ENCODE data around the gene IFITM2.

- TF ChIP-seq ATF2 (tag by site-specific recombination; IDR thresholded peaks at IDR 0.05; ENCODE audit: low read depth) = no peak
- no peak for TF ChIP-seq CTCF (tag by site-specific recombination; IDR thresholded peaks at IDR 0.05)
- TF ChIP-seq ZNF24 (tag by site-specific recombination; IDR thresholded peaks at IDR 0.05) = no peak
- TF ChIP-seq SETDB1 (IDR thresholded peaks at IDR 0.05; ENCODE audit: insufficient read length, low read length) = no peak
- no peak for TF ChIP-seq GLI2 (tag by site-specific recombination; IDR thresholded peaks at IDR 0.05; ENCODE audit: borderline replicate concordance, low read depth)
- TF ChIP-seq ZNF274 (IDR thresholded peaks at IDR 0.05; ENCODE audit: low read length) = no peak
- TF ChIP-seq ZNF274 (tag by site-specific recombination; IDR thresholded peaks at IDR 0.05; ENCODE audit: borderline replicate concordance) = no peak
- no peak for TF ChIP-seq PBX3 (CRISPR knock-in tag; IDR thresholded peaks at IDR 0.05)
- TF ChIP-seq HOXC10 (CRISPR knock-in tag; IDR thresholded peaks at IDR 0.05) = no peak
- no peak for TF ChIP-seq ZNF660 (tag by site-specific recombination; IDR thresholded peaks at IDR 0.05)
- TF ChIP-seq ZFP3 (tag by site-specific recombination; IDR thresholded peaks at IDR 0.05; ENCODE audit: low read depth) = no peak
- TF ChIP-seq ZNF398 (tag by site-specific recombination; IDR thresholded peaks at IDR 0.05) = no peak
- no peak for TF ChIP-seq ZNF426 (tag by site-specific recombination; IDR thresholded peaks at IDR 0.05)
- TF ChIP-seq BCL11A (tag by site-specific recombination; IDR thresholded peaks at IDR 0.05; ENCODE audit: low read depth) = no peak
These were observed 36.9 kb upstream of the IFITM2 start for GRCh38 chr11:270451-271318.
